Muscle layer of duodenum (tissue), 2 donors: ENCODE data around the gene PTPRU.

Experiments
- H3K27ac ChIP-seq: one replicate; pipeline ENCODE4 v1.7.0; 2013; ENCODE audit warnings: mild to moderate bottlenecking, low read length
- H3K27me3 ChIP-seq: one replicate; pipeline ENCODE4 v1.7.0; 2013; ENCODE audit warnings: low read depth, mild to moderate bottlenecking, control low read depth, low read length
- H3K36me3 ChIP-seq, 2 donors: one replicate each; pipeline ENCODE4 v1.7.0; 2013; ENCODE audit warnings: low read length in 2 of 2, control low read depth in 1 of 2, mild to moderate bottlenecking in 1 of 2; ENCODE audit not compliant: insufficient read depth in 2 of 2, control insufficient read depth in 1 of 2
- H3K4me1 ChIP-seq, 2 donors: one replicate each; pipeline ENCODE4 v1.7.0; 2013; ENCODE audit warnings: low read length in 2 of 2, mild to moderate bottlenecking in 2 of 2, control low read depth in 1 of 2, moderate library complexity in 1 of 2; ENCODE audit not compliant: insufficient read depth in 2 of 2, control insufficient read depth in 1 of 2
- H3K4me3 ChIP-seq, 2 donors: one replicate each; pipeline ENCODE4 v1.7.0; 2013; ENCODE audit warnings: low read length in 2 of 2, low read depth in 1 of 2, mild to moderate bottlenecking in 1 of 2
- H3K9me3 ChIP-seq, 2 donors: one replicate each; pipeline ENCODE4 v1.7.0; 2013; ENCODE audit warnings: low read length in 2 of 2, control low read depth in 1 of 2, mild to moderate bottlenecking in 1 of 2; ENCODE audit not compliant: control insufficient read depth in 1 of 2
- donor health status: healthy.

The PTPRU gene

DNA sequence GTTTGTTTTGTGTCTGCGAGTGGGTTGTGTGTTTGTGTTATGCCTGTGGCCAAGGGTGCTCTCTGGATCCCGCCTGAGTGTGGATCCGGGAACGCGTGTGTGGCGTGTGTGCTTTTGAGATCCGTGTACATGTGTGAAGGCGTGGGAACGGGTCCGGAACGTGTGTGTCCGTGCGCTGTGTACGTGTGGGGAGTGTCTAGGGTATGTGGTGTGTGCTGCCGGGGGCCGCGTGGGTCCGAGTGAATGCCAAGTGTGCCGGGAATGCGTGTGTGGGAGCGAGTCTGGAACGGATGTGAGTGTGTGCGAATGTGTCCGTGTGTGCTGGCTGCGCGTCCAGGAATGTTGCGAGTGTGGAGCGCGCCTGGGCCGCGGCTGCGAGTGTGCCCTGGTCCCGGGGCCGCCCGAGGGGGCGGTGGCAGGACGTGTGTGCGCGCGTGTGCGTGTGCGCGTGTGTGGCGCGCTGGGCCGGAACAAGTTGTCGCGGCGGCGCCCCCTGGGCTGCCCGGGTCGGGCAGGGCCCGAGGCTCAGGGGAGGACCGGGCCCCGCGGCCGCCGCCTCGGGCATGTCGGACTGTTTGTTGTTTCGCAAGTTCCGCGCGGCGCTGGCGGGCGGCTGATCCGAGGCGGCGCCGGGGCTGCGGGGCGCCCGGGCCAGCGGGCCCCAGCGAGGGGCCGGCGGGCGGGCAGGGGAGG, 953 bp downstream of the PTPRU start:
- Histone ChIP-seq H3K4me3 (peak overlapping the region; percentile 77 to 79), H3K27me3 (peaks cover 17% of the 10 kb centered on the region), H3K36me3 (no peaks in the 10 kb centered on the region), H3K4me1 (peaks cover 5 to 21% of the 10 kb centered on the region in 2 donors), H3K27ac (no peak overlapping the region), H3K9me3 (no peaks in the 10 kb centered on the region)

DNA sequence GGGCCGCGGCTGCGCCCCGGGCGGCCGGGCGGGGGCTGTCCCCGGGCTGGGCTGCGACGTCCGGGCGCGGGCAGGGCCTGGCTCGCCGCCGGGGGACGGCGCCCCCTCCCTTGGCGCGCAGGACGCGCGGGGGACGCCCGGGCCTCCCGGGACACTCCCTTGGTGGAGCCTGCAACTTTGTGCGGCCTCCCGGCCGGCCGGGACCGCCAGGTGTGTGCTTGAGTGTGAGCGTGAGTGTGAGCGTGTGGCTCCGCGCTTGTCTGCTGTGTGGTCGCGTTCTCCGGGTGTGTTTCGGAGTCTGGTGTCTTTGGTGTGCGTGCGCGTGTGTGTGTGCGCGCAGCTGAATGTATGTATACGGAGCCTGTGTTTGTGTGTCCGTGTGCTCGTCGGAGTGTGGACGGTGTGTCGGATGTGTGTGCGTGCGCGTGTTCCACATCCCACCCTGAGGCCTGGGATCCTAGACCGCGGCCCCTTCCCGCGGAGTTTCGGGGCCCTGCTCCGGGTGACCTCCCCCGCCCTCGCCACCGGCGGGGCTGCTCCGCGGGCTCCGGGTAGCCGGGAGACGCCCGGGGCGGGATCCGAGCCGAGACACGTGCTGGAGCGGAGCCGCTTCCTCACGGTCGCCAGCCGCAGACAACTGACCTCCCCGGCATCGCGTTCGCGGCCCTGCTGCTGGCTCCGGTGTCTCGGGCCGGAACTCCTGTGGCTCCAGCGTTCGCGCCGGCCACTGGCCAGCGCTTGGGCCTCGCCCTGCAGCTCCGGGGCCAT, 1.7 kb downstream of the PTPRU start:
- H3K27ac ChIP-seq: no peak overlapping the region
- peaks cover 17% of the 10 kb centered on the region for H3K27me3 ChIP-seq

DNA sequence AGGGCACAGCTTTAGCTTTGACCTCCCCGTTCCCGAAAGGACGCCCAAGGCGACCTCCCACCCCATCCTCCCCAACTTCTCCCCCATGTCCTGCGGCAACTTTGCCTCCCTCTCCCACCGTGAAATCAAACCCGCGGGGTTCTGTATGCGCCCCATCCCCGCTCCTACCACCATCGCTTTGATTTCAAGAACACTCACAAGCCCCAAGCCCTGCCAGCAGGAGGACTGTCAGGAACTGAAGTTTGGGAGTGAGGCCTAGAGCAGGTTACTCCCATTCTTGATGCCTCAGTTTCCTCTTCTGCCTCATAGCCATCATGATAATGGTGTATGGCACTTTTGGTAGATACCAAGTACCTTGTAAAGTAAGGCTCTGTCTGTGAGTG, 2.3 kb downstream of the PTPRU start:
- H3K4me1 ChIP-seq: peaks cover 5 to 21% of the 10 kb centered on the region in 2 donors
- no peak overlapping the region for H3K4me3 ChIP-seq
- no peaks in the 10 kb centered on the region for H3K36me3 ChIP-seq
- H3K9me3 ChIP-seq: no peaks in the 10 kb centered on the region
- peaks cover 17% of the 10 kb centered on the region for H3K27me3 ChIP-seq
- H3K27ac ChIP-seq: no peak overlapping the region

More for the DNA sequence above, 1.7 kb downstream of the PTPRU start:
- H3K4me3 ChIP-seq: peak overlapping the region; percentile 46 to 58
- peaks cover 5 to 21% of the 10 kb centered on the region in 2 donors for H3K4me1 ChIP-seq
- H3K9me3 ChIP-seq: no peaks in the 10 kb centered on the region
- H3K36me3 ChIP-seq: no peaks in the 10 kb centered on the region

DNA sequence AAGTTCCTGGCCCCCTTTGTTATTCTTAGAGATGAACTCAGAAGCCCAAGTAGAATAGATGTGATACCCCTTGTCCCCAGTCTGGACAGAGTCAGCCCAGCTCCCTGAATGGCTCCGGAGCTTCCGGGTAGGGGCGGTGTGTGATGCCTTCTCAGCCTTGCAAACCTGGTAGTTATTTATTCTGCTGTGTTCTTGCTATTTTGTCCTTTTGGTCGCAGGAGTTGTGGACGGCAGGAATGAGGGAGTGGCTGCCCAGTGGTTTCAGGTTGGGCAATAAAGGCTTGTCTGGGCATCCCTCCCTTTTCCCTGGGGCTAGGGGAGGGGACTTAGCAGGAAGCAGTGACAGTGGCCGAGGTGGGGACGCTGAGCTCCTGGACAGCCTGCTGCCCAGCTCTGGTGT, 2.8 kb downstream of the PTPRU start:
- H3K9me3 ChIP-seq: no peaks in the 10 kb centered on the region
- H3K4me3 ChIP-seq: no peak overlapping the region
- no peak overlapping the region for H3K27ac ChIP-seq
- peaks cover 17% of the 10 kb centered on the region for H3K27me3 ChIP-seq
- H3K36me3 ChIP-seq: no peaks in the 10 kb centered on the region
- peaks cover 5 to 21% of the 10 kb centered on the region in 2 donors for H3K4me1 ChIP-seq

DNA sequence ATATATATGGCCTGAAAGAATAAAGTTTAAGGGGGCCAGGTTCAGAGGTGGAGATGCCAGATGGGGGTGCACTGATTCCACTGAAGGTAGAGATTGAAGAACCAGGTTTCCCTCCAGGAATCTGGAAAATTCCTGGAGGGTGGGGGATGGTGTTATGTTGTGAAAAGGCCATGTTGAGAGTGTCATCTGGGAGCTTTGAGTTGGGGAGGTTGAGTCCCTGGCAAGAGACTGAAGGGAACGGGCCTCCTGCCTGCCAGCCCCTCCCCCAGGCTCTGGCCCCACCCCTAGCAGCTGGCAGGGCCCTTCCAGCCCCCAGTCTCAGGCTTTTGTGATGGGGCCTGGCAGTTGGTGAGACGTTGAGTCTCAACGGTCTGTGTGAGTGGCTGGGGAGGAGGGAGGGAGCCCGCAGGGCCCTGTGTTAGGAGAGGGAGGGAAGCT, 4.1 kb downstream of the PTPRU start:
- Histone ChIP-seq H3K27ac (no peak overlapping the region), H3K9me3 (no peaks in the 10 kb centered on the region), H3K4me3 (no peak overlapping the region), H3K36me3 (no peaks in the 10 kb centered on the region), H3K4me1 (peaks cover 5 to 21% of the 10 kb centered on the region in 2 donors), H3K27me3 (peaks cover 11% of the 10 kb centered on the region)

DNA sequence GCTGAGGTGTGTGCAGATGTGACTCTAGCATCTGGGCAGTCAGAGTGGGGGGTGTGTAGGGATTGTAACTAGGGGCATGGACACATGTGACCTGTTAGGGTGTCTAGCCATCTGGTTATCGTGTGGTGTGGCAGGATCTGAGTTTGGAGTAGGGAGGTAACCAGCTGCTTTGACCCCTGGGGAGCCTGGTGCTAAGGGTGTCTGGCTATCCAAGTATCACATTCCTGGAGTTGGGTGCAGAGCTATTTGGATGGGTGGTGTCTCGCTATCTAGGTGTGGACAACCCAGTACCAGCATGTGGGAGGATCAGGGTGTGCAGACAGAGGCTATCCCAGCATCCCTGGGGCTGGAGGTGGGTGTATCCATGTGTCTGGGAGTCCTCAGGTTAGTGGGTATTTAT, 4.7 kb downstream of the PTPRU start:
- Histone ChIP-seq H3K36me3 (no peaks in the 10 kb centered on the region), H3K27ac (no peak overlapping the region), H3K4me1 (peaks cover 5 to 19% of the 10 kb centered on the region in 2 donors), H3K27me3 (peaks cover 11% of the 10 kb centered on the region), H3K4me3 (no peak overlapping the region), H3K9me3 (no peaks in the 10 kb centered on the region)

DNA sequence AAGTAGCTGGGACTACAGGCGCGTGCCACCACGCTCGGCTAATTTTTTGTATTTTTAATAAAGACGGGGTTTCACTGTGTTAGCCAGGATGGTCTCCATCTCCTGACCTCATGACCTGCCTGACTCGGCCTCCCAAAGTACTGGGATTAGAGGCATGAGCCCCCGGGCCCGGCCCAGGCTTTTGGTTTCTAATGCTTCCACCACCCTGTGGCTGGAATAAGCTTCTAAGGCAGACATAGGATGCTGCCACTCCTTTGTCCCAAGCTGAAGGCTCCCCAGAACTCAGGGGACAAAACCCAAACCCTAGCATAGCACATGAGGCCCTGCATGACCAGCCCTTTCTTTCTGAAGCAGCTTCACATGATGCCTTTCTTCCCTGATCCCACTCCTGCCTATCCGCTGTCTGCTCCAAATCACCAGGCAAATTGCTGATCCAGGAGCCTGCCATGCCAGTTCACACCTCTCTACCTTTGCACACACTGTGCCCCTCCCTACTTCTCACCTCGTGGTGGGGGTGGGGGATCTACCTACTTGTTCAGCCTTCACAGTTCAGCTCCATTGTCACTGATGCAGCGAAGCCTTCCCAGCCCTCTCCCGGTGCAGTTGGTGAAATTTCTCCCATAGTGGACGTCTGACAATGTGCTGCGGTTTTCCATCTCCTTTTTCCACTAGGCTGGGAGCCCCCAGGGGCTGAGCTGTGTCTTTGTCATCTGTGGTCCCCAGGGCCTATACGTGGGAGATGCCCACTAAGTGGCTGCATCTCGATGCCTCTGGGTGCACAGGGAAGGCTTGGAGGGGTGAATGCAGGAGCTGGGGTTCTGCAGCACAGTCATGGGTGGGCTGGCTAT, 6.9 kb downstream of the PTPRU start:
- H3K27me3 ChIP-seq: peaks cover 4% of the 10 kb centered on the region
- H3K36me3 ChIP-seq: no peaks in the 10 kb centered on the region

DNA sequence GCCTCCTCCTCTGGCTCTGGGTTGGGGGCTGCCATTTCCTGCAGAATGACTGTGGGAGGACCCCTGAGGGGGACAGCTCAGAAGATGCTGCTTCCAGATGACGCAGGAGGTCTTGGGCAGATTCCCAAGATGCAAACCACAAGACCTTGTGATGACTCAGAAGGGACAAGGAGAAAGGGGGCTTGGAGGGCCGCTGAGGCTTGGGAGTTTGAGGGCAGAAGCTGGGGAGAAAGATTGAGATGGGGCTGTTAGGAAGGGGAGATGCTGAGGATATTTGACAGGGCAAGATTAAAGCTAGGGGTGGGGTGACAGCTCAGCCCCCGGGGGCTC, 7.5 kb downstream of the PTPRU start:
- Histone ChIP-seq H3K27me3 (no peaks in the 10 kb centered on the region), H3K27ac (no peak overlapping the region), H3K4me1 (no peaks in the 10 kb centered on the region), H3K4me3 (no peak overlapping the region), H3K9me3 (no peaks in the 10 kb centered on the region), H3K36me3 (no peaks in the 10 kb centered on the region)

More for the DNA sequence above, 6.9 kb downstream of the PTPRU start:
- Histone ChIP-seq H3K4me3 (no peak overlapping the region), H3K9me3 (no peaks in the 10 kb centered on the region), H3K4me1 (peaks cover 0 to 4% of the 10 kb centered on the region in 2 donors), H3K27ac (no peak overlapping the region)

DNA sequence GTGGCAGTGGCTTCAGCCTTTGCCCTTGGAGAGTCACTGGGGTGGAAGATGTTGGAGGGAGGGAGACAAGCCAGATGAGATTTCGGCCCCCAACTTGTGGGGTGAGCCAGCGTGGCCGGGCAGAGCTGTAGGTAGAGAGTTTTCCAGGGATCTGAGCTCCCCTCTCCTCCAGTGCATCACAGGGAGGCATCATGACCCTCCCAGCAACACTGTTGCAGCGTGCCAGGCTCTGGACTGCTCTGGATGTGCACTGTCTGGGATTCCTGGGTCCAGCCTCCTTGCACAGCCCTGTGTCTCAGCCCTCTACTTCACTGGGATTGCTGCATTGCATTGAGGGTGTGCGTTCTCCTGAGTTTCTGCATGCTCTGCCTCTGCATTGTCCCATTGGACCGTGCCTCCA, 8.9 kb downstream of the PTPRU start:
- H3K4me3 ChIP-seq: no peak overlapping the region
- H3K27ac ChIP-seq: no peak overlapping the region
- H3K36me3 ChIP-seq: no peaks in the 10 kb centered on the region
- no peaks in the 10 kb centered on the region for H3K9me3 ChIP-seq
- H3K4me1 ChIP-seq: no peaks in the 10 kb centered on the region
- no peaks in the 10 kb centered on the region for H3K27me3 ChIP-seq

DNA sequence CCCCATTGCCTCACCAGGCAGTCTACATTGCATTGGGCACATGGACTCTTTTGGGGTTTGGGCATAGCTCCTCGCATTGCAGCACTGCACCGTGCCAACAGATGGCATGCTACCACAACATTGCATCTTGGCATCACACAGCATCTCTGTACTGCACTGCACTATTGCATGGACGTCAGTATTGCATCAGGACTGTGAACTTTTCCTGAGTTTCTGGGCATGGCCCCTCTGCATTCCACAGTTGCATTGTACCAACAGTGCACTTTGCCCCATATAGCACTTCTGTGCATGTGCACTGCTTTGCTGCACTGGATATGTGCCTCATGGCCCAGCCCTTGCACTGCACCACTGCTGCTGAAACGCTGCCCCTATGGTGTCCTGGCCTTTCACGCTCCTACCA, 9.6 kb downstream of the PTPRU start:
- Histone ChIP-seq H3K4me3 (no peak overlapping the region), H3K27ac (no peak overlapping the region), H3K27me3 (no peaks in the 10 kb centered on the region), H3K36me3 (no peaks in the 10 kb centered on the region), H3K4me1 (no peaks in the 10 kb centered on the region), H3K9me3 (no peaks in the 10 kb centered on the region)

DNA sequence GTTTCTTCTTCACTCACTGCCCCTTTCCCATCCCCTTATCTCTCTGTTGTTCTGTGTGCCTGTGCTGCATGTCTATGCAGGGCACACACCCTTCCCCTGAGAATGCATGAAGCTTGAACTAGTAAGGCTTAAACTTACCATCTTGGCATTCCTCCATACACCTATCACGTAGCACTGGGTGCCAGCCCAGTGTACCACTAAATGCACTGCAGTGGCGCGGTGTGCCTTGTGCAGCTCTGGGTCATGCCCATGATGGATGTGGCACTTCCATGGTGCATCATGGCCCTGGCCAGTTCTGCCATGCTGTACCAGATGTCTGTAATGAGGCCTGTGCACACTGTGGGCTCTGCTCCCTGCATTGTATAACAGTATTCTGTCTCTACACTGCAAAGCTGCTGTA, 10.7 kb downstream of the PTPRU start:
- no peak overlapping the region for H3K27ac ChIP-seq
- H3K4me1 ChIP-seq: no peaks in the 10 kb centered on the region
- H3K27me3 ChIP-seq: no peaks in the 10 kb centered on the region
- H3K36me3 ChIP-seq: no peaks in the 10 kb centered on the region
- no peaks in the 10 kb centered on the region for H3K9me3 ChIP-seq
- H3K4me3 ChIP-seq: no peak overlapping the region
